OCI-LY3 (cell line): ENCODE measurements around the gene DYNC1I1.

Experiments used
- H2AFZ ChIP-seq: fragments of 200-600, 300-600 bp; shearing (Covaris generic); 2 replicates; pipeline ENCODE4 v1.6.0; 2014; ENCODE audit warnings: antibody characterized with exemption, low read depth, low read length
- H3K27ac ChIP-seq: fragments of 200-600, 300-600 bp; sonication (generic); 2 replicates; pipeline ENCODE4 v1.5.1; 2014; ENCODE audit warnings: mild to moderate bottlenecking, low read length, moderate library complexity, mixed read lengths
- H3K27me3 ChIP-seq: fragments of 200-600, 300-600 bp; sonication (generic); 2 replicates; pipeline ENCODE4 v1.6.1; 2014; ENCODE audit warnings: low read depth, low read length, mixed read lengths
- H3K36me3 ChIP-seq: fragments of 200-600, 300-600 bp; sonication (generic); replicated peaks from 2 replicates; pipeline ENCODE3; 2014; ENCODE audit warnings: low read depth, low read length, mixed read lengths
- H3K4me1 ChIP-seq: fragments of 300-600, 200-600 bp; sonication (generic); 2 replicates; pipeline ENCODE4 v1.6.1; 2014; ENCODE audit warnings: low read length, mixed read lengths
- H3K4me2 ChIP-seq: fragments of 200-600, 300-600 bp; sonication (generic); 2 replicates; pipeline ENCODE4 v1.6.1; 2014; ENCODE audit warnings: low read length, mixed read lengths
- H3K4me3 ChIP-seq: fragments of 300-600, 200-600 bp; sonication (generic); 2 replicates; pipeline ENCODE4 v1.5.1; 2014; ENCODE audit warnings: antibody characterized with exemption, mild to moderate bottlenecking, low read length, moderate library complexity
- H3K79me2 ChIP-seq: fragments of 300-600, 200-600 bp; shearing (Covaris generic); 2 replicates; pipeline ENCODE4 v1.6.1; 2014; ENCODE audit warnings: mild to moderate bottlenecking, low read length, mixed read lengths
- H3K9ac ChIP-seq: fragments of 300-600, 200-600 bp; shearing (Covaris generic); 2 replicates; pipeline ENCODE4 v1.6.0; 2014; ENCODE audit warnings: mild to moderate bottlenecking, low read length, moderate library complexity
- H3K9me3 ChIP-seq: fragments of 200-600, 300-600 bp; shearing (Covaris generic); 2 replicates; pipeline ENCODE4 v1.6.1; 2014; ENCODE audit warnings: low read length, mixed read lengths; ENCODE audit not compliant: insufficient read depth
- H4K20me1 ChIP-seq: fragments of 200-600, 300-600 bp; sonication (generic); 2 replicates; pipeline ENCODE4 v1.6.1; 2016; ENCODE audit warnings: low read length, mixed read lengths; ENCODE audit not compliant: insufficient read depth
- CTCF ChIP-seq: fragments of 200-600, 300-600 bp; sonication (generic); IDR thresholded peaks from 2 replicates; pipeline ENCODE4 v1.5.1; 2014; ENCODE audit warnings: antibody characterized with exemption, low read length, low read depth
- EZH2phosphoT487 ChIP-seq: fragments of 200-600 bp; shearing (Covaris generic); IDR thresholded peaks from 2 replicates; pipeline ENCODE4 v1.6.1; 2018; ENCODE audit warnings: antibody characterized with exemption, mixed run types, low read depth

DYNC1I1 gene

GRCh38 chr7:95996174-95996573, 223.8 kb downstream of the DYNC1I1 start:
- TF ChIP-seq CTCF (no peak), EZH2phosphoT487 (no peak)
- Histone ChIP-seq H3K27me3 (no peaks in the 10 kb centered on the region), H3K9ac (no peak overlapping the region), H3K36me3 (no peaks in the 10 kb centered on the region), H3K79me2 (no peaks in the 10 kb centered on the region), H4K20me1 (no peaks in the 10 kb centered on the region), H3K27ac (no peak overlapping the region), H3K4me3 (no peak overlapping the region), H3K9me3 (no peaks in the 10 kb centered on the region), H3K4me2 (no peak overlapping the region), H2AFZ (no peak overlapping the region), H3K4me1 (no peaks in the 10 kb centered on the region)

GRCh38 chr7:95996886-95997285, 224.5 kb downstream of the DYNC1I1 start:
- H3K27ac ChIP-seq = no peak overlapping the region
- H2AFZ ChIP-seq = no peak overlapping the region
- no peaks in the 10 kb centered on the region for H3K4me1 ChIP-seq
- no peaks in the 10 kb centered on the region for H3K36me3 ChIP-seq
- no peak overlapping the region for H3K4me3 ChIP-seq
- H3K79me2 ChIP-seq = no peaks in the 10 kb centered on the region
- H3K4me2 ChIP-seq = no peak overlapping the region
- no peak overlapping the region for H3K9ac ChIP-seq
- no peaks in the 10 kb centered on the region for H3K9me3 ChIP-seq
- no peaks in the 10 kb centered on the region for H4K20me1 ChIP-seq
- TF ChIP-seq CTCF (no peak), EZH2phosphoT487 (no peak)
- H3K27me3 ChIP-seq = no peaks in the 10 kb centered on the region

- no peaks in the 10 kb centered on the region for H3K79me2 ChIP-seq
- no peaks in the 10 kb centered on the region for H3K27me3 ChIP-seq
- H3K4me3 ChIP-seq = no peak overlapping the region
- H3K27ac ChIP-seq = no peak overlapping the region
- H4K20me1 ChIP-seq = no peaks in the 10 kb centered on the region
- H3K4me1 ChIP-seq = no peaks in the 10 kb centered on the region
- no peak overlapping the region for H3K4me2 ChIP-seq
- no peak for TF ChIP-seq EZH2phosphoT487
- no peak for TF ChIP-seq CTCF
- no peak overlapping the region for H3K9ac ChIP-seq
- no peak overlapping the region for H2AFZ ChIP-seq
- no peaks in the 10 kb centered on the region for H3K36me3 ChIP-seq
- H3K9me3 ChIP-seq = no peaks in the 10 kb centered on the region
Measured at GRCh38 chr7:95997632-95998031, 225.3 kb downstream of the DYNC1I1 start.

- TF ChIP-seq CTCF (no peak), EZH2phosphoT487 (no peak)
- H3K9ac ChIP-seq = no peak overlapping the region
- no peak overlapping the region for H3K27ac ChIP-seq
Measured at GRCh38 chr7:95999481-95999880, 227.1 kb downstream of the DYNC1I1 start.

More at GRCh38 chr7:95999481-95999880, 227.1 kb downstream of the DYNC1I1 start:
- H3K79me2 ChIP-seq = no peaks in the 10 kb centered on the region
- H4K20me1 ChIP-seq = no peaks in the 10 kb centered on the region
- H3K36me3 ChIP-seq = no peaks in the 10 kb centered on the region
- H3K27me3 ChIP-seq = no peaks in the 10 kb centered on the region
- H2AFZ ChIP-seq = no peak overlapping the region
- H3K9me3 ChIP-seq = no peaks in the 10 kb centered on the region
- H3K4me1 ChIP-seq = no peaks in the 10 kb centered on the region
- H3K4me3 ChIP-seq = no peak overlapping the region
- H3K4me2 ChIP-seq = no peak overlapping the region
